Fibroblast of the aortic adventitia (primary cell): ENCODE measurements around the gene CREB3L1. TPM values are rescaled to one million over a fixed set of nuclear protein-coding genes. Genes with fewer than 3 reads are reported as not detected.
A peak's percentile ranks its signal among the peaks of the same experiment; 100 is the strongest.

ENCODE experiments used
- DNase-seq: peaks from one replicate; pipeline ENCODE4 v3.0.0-alpha.2; 2010; ENCODE audit warnings: low read depth
- H3K4me3 ChIP-seq: 2 replicates; pipeline ENCODE4 v1.5.1; 2011; ENCODE audit warnings: low read depth, mild to moderate bottlenecking, control low read depth, low read length, moderate library complexity
- CTCF ChIP-seq: IDR thresholded peaks from 2 replicates; pipeline ENCODE4 v1.5.1; 2011; ENCODE audit warnings: mild to moderate bottlenecking, low read length, control low read depth, inconsistent platforms; ENCODE audit not compliant: insufficient read depth
- total RNA-seq: library from RNA; depleted of rRNA; stranded (reverse); fragments of >200 nt; gene quantifications from 2 replicates; pipeline ENCODE4 v1.2.3, GENCODE V29; 2012; ENCODE audit warnings: low replicate concordance

Gene CREB3L1
- total RNA-seq, 1 donor, result 37.5 TPM

- DNase-seq, result no peak
- H3K4me3 ChIP-seq, result no peak overlapping the region
- no peak for TF ChIP-seq CTCF
These were observed 27.2 kb downstream of the CREB3L1 start for GRCh38 chr11:46304605-46305179.

DNA sequence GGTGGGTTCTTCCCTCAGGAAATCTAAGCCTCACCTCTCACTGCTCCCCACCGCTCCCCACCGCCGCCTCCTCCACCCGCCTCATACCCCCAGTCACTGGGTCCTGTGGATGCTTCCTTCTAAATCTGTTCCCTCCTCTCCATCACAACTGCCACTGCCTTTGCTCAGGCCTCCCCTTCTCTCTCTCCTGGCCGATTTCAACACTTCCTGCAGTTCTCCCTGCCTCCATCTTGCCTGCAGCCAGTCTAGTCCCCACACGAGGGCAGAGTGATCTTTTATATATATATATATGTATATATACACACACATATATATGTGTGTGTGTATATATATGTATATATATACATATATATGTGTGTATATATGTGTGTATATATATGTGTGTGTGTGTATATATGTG, 27.8 kb downstream of the CREB3L1 start:
- DNase-seq, result peak; percentile 32
- TF ChIP-seq CTCF, result peak; percentile 17
- no peak overlapping the region for H3K4me3 ChIP-seq

DNA sequence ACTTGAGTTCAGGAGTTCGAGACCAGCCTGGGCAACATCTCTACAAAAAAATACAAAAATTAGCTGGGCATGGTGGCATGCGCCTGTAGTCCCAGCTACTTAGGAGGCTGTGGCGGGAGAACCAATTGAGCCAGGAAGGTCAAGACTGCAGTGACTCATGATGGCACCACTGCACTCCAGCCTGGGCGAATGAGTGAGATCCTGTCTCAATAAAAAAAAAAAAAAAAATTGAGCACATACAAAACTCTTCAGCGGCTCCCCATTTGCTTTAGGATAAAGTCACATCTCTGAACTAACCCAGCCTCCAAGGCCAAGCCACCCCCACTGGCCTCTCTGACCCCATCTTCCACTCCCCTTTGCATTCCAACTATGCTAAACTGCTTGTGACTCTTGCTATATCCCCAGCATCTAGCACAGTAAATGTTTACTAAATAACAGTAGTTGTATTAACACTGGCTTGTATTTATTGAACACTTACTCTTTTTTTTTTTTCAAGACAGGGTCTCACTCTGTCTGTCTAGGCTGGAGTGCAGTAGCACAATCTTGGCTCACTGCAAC, 28.9 kb downstream of the CREB3L1 start:
- no peak for TF ChIP-seq CTCF
- no peak overlapping the region for H3K4me3 ChIP-seq
- DNase-seq, result no peak

- no peak overlapping the region for H3K4me3 ChIP-seq
- no peak for TF ChIP-seq CTCF
- no peak for DNase-seq
These were observed 29.9 kb downstream of the CREB3L1 start for GRCh38 chr11:46307369-46307768.

DNA sequence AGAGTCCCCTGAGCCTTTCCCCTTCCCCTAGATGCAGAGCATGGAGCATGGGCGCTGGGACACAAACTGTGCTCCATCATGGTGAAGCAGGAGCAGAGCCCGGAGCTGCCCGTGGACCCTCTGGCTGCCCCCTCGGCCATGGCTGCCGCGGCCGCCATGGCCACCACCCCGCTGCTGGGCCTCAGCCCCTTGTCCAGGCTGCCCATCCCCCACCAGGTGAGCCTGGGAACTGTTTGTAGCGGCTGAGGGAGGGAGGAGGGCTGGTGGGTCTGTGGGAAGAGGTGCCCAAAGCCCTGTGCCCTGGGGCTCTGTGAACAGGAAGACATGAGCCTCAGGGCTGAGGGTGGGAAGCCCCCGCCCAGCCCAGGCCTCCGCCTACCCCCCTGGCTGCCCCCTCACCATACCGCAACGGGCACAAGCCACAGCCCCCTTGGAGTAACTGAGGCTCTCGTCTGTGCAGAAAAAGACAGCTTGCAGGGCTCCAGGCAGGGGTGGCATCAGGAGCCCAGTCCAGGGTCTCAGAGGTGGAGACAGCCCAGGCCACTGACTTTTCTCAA, 30.4 kb downstream of the CREB3L1 start:
- no peak for DNase-seq
- no peak overlapping the region for H3K4me3 ChIP-seq
- no peak for TF ChIP-seq CTCF

- H3K4me3 ChIP-seq, result no peak overlapping the region
- peak; percentile 78 for DNase-seq
- peak; percentile 87 for TF ChIP-seq CTCF
These were observed 31.4 kb downstream of the CREB3L1 start for GRCh38 chr11:46308631-46309419.
